ENCODE data around the gene C1orf35. TPM values are rescaled to one million over a fixed set of nuclear protein-coding genes. Genes with fewer than 3 reads are reported as not detected.
A peak's percentile ranks its signal among the peaks of the same experiment; 100 is the strongest.

C1orf35 gene
- total and polyA plus RNA-seq, 9 of the 15 experiments (the other 6 are each of a cell fraction or from before 2014, with no cell fraction given): 3.2 to 48.7 (median 12.5) TPM

- TF ChIP-seq, protein P1, sequence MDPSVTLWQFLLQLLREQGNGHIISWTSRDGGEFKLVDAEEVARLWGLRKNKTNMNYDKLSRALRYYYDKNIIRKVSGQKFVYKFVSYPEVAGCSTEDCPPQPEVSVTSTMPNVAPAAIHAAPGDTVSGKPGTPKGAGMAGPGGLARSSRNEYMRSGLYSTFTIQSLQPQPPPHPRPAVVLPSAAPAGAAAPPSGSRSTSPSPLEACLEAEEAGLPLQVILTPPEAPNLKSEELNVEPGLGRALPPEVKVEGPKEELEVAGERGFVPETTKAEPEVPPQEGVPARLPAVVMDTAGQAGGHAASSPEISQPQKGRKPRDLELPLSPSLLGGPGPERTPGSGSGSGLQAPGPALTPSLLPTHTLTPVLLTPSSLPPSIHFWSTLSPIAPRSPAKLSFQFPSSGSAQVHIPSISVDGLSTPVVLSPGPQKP (CRISPR knock-in tag; IDR thresholded peaks at IDR 0.05): no peak
- TF ChIP-seq TBP (optimal IDR thresholded peaks at IDR 0.05; ENCODE audit: low read depth, low read length): peak; percentile 58
- no peak for TF ChIP-seq EZH2 (IDR thresholded peaks at IDR 0.05; ENCODE audit: borderline replicate concordance, low read depth, low read length)
- TF ChIP-seq MYNN (IDR thresholded peaks at IDR 0.05): peak; percentile 64; the same call in 1 of the 2 replicates
- no peak for TF ChIP-seq MYNN (CRISPR knock-in tag; IDR thresholded peaks at IDR 0.05)
- TF ChIP-seq, protein P2, sequence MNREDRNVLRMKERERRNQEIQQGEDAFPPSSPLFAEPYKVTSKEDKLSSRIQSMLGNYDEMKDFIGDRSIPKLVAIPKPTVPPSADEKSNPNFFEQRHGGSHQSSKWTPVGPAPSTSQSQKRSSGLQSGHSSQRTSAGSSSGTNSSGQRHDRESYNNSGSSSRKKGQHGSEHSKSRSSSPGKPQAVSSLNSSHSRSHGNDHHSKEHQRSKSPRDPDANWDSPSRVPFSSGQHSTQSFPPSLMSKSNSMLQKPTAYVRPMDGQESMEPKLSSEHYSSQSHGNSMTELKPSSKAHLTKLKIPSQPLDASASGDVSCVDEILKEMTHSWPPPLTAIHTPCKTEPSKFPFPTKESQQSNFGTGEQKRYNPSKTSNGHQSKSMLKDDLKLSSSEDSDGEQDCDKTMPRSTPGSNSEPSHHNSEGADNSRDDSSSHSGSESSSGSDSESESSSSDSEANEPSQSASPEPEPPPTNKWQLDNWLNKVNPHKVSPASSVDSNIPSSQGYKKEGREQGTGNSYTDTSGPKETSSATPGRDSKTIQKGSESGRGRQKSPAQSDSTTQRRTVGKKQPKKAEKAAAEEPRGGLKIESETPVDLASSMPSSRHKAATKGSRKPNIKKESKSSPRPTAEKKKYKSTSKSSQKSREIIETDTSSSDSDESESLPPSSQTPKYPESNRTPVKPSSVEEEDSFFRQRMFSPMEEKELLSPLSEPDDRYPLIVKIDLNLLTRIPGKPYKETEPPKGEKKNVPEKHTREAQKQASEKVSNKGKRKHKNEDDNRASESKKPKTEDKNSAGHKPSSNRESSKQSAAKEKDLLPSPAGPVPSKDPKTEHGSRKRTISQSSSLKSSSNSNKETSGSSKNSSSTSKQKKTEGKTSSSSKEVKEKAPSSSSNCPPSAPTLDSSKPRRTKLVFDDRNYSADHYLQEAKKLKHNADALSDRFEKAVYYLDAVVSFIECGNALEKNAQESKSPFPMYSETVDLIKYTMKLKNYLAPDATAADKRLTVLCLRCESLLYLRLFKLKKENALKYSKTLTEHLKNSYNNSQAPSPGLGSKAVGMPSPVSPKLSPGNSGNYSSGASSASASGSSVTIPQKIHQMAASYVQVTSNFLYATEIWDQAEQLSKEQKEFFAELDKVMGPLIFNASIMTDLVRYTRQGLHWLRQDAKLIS (CRISPR knock-in tag; IDR thresholded peaks at IDR 0.05): no peak; the same call in 1 of the 2 replicates
- TF ChIP-seq RFX5 (IDR thresholded peaks at IDR 0.05; ENCODE audit: low read depth, low read length): no peak
- no peak for TF ChIP-seq PTRF (tag; IDR thresholded peaks at IDR 0.05)
- 0 out of 2 replicates have a peak, but pooled peaks have one; percentile 42 for TF ChIP-seq E2F3 (CRISPR knock-in tag; IDR thresholded peaks at IDR 0.05)
- no peak for TF ChIP-seq CEBPB (tag; IDR thresholded peaks at IDR 0.05)
- TF ChIP-seq LEF1 (IDR thresholded peaks at IDR 0.05): no peak; the same call in 1 of the 2 replicates
- TF ChIP-seq CREB3 (tag; conservative IDR thresholded peaks at IDR 0.05; ENCODE audit: low read depth): no peak
- TF ChIP-seq, protein P3, sequence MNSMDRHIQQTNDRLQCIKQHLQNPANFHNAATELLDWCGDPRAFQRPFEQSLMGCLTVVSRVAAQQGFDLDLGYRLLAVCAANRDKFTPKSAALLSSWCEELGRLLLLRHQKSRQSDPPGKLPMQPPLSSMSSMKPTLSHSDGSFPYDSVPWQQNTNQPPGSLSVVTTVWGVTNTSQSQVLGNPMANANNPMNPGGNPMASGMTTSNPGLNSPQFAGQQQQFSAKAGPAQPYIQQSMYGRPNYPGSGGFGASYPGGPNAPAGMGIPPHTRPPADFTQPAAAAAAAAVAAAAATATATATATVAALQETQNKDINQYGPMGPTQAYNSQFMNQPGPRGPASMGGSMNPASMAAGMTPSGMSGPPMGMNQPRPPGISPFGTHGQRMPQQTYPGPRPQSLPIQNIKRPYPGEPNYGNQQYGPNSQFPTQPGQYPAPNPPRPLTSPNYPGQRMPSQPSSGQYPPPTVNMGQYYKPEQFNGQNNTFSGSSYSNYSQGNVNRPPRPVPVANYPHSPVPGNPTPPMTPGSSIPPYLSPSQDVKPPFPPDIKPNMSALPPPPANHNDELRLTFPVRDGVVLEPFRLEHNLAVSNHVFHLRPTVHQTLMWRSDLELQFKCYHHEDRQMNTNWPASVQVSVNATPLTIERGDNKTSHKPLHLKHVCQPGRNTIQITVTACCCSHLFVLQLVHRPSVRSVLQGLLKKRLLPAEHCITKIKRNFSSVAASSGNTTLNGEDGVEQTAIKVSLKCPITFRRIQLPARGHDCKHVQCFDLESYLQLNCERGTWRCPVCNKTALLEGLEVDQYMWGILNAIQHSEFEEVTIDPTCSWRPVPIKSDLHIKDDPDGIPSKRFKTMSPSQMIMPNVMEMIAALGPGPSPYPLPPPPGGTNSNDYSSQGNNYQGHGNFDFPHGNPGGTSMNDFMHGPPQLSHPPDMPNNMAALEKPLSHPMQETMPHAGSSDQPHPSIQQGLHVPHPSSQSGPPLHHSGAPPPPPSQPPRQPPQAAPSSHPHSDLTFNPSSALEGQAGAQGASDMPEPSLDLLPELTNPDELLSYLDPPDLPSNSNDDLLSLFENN (IDR thresholded peaks at IDR 0.05; ENCODE audit: low read depth in 2 of 2, low read length in 2 of 2): no peak
- TF ChIP-seq ZC3H4 (CRISPR knock-in tag; IDR thresholded peaks at IDR 0.05; ENCODE audit: borderline replicate concordance): no peak
These were observed 37.0 kb upstream of the C1orf35 start, which contains the start of gene GUK1 (continued) for GRCh38 chr1:228139931-228140723.
